Progenitor cell of endocrine pancreas (in vitro differentiated cells): ENCODE data around the gene ACY1. TPM values are rescaled to one million over a fixed set of nuclear protein-coding genes. Genes with fewer than 3 reads are reported as not detected.

ENCODE experiments used
- DNase-seq: peaks from one replicate; pipeline ENCODE4 v3.0.0; 2021; ENCODE audit warnings: low spot score; ENCODE audit not compliant: unreplicated experiment
- H3K27ac Mint-ChIP-seq: 2 replicates; pipeline ENCODE4 v1.8.0; 2021; ENCODE audit warnings: mild to moderate bottlenecking, moderate library complexity, mixed read lengths
- H3K27me3 Mint-ChIP-seq: 2 replicates; pipeline ENCODE4 v1.8.0; 2021; ENCODE audit warnings: mixed read lengths
- H3K36me3 Mint-ChIP-seq: 2 replicates; pipeline ENCODE4 v1.8.0; 2022; ENCODE audit warnings: mixed read lengths; ENCODE audit not compliant: insufficient read depth
- H3K4me1 Mint-ChIP-seq: 2 replicates; pipeline ENCODE4 v1.8.0; 2021; ENCODE audit warnings: low read depth, mixed read lengths
- H3K4me3 Mint-ChIP-seq: 2 replicates; pipeline ENCODE4 v1.8.0; 2021; ENCODE audit warnings: low read depth, mild to moderate bottlenecking, moderate library complexity, mixed read lengths
- H3K9me3 Mint-ChIP-seq: 2 replicates; pipeline ENCODE4 v1.8.0; 2021; ENCODE audit warnings: low read depth, mixed read lengths
- CTCF ChIP-seq: fragments of 200-600 bp; sonication (generic); IDR thresholded peaks from one replicate; pipeline ENCODE4 v1.5.0; 2021; ENCODE audit warnings: antibody characterized with exemption, mild to moderate bottlenecking; ENCODE audit not compliant: unreplicated experiment
- total RNA-seq: library from RNA; stranded (reverse); gene quantifications from 2 replicates; pipeline ENCODE4 v1.2.1, GENCODE V29; 2021

ACY1 gene
- total RNA-seq, 1 donor from 2014 or later, result 38.0 TPM

DNA sequence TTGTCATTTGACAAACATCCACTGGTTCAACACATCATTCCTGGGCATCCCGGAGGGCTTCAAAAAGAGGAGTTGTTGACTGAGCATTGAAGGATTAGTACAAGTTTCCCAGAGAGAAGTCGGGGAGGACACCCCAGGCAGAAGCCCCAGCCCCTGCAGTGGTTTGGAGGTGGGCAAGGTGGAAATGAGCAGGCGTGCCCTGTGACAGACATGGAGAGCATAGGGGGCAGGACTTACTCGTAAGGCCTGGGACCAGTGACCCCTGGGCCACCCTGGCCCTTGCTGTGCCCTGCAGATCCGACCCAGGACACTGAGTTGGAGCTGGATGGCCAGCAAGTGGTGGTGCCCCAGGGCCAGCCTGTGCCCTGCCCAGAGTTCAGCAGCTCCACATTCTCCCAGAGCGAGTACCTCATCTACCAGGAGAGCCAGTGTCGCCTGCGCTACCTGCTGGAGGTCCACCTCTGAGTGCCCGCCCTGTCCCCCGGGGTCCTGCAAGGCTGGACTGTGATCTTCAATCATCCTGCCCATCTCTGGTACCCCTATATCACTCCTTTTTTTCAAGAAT lies 35.2 kb upstream of the ACY1 start:
- no peak for TF ChIP-seq CTCF
- Mint-ChIP-seq H3K27ac (no peak overlapping the region), H3K4me3 (no peak overlapping the region), H3K36me3 (no peaks in the 10 kb centered on the region), H3K27me3 (peaks cover 22% of the 10 kb centered on the region), H3K9me3 (no peaks in the 10 kb centered on the region), H3K4me1 (no peaks in the 10 kb centered on the region)
- no peak for DNase-seq

DNA sequence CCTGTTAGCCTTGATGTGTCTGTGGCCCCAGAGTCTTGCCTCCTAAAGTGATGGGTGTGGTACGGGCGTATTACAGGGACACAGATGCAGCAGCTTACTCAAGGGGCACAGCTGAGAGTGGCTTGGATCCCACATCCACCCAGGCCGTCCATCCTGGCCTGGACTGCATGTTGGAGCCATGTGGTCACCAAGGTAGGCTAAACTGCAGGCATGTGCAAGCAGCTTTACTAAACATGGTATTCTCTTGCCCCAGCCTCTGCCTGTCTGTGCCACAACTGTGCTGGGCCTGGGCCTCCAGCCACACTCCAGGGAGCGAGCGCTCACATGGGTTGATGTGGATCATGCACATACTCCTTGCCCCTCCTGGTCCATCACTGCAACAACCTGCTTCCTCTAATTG lies 34.2 kb upstream of the ACY1 start:
- Mint-ChIP-seq H3K4me1 (no peaks in the 10 kb centered on the region), H3K4me3 (no peak overlapping the region), H3K27ac (no peak overlapping the region), H3K36me3 (no peaks in the 10 kb centered on the region), H3K9me3 (no peaks in the 10 kb centered on the region), H3K27me3 (peaks cover 32% of the 10 kb centered on the region)
- DNase-seq, result no peak
- TF ChIP-seq CTCF, result no peak

- H3K27ac Mint-ChIP-seq, result no peak overlapping the region
- H3K27me3 Mint-ChIP-seq, result peaks cover 43% of the 10 kb centered on the region
- no peaks in the 10 kb centered on the region for H3K36me3 Mint-ChIP-seq
- no peak overlapping the region for H3K4me3 Mint-ChIP-seq
- no peak for TF ChIP-seq CTCF
- no peaks in the 10 kb centered on the region for H3K4me1 Mint-ChIP-seq
- H3K9me3 Mint-ChIP-seq, result no peaks in the 10 kb centered on the region
- DNase-seq, result no peak
These were observed 32.4 kb upstream of the ACY1 start for GRCh38 chr3:51950899-51951298.

DNA sequence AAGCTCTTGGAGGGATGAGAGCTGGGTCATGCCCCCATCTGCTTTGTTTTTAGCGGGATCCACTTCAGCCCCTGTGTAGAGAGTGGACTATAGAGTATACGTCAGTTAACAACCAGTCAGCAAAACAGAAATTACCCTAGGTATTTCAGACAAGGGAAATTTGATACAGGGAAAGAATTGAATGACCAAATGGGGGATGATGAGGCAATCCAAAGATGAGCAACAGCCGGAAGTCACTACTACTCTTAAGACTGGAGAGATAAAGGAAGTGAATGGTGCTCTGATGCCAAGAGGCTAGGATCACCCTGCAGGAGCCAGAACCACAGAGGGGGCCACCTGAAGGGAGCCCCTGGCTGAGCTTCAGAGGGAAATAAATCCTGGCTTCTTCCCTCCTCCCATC lies 29.9 kb upstream of the ACY1 start:
- no peak for DNase-seq
- H3K27me3 Mint-ChIP-seq, result peaks cover 43% of the 10 kb centered on the region
- no peaks in the 10 kb centered on the region for H3K4me1 Mint-ChIP-seq
- H3K9me3 Mint-ChIP-seq, result no peaks in the 10 kb centered on the region
- no peak for TF ChIP-seq CTCF
- no peak overlapping the region for H3K27ac Mint-ChIP-seq
- no peak overlapping the region for H3K4me3 Mint-ChIP-seq
- peaks cover 3% of the 10 kb centered on the region for H3K36me3 Mint-ChIP-seq

DNA sequence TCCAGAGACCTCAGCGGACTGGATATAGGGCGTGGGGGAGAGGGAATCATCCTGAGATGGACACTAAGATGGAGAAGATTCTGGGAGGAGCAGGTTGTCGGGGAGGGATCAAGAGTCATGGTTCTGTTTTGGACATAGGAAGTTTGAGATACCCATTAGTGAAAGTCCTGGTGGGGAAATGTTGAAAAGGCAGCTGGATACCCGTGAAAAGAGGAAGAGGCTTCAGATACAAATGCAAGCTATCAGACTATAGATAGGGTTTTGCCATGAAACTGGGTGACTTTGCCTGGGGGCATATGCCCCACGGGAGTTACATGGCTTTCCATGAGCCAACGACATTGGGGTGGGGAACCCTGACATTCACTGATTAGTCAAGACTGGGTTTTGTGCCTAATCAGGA lies 29.2 kb upstream of the ACY1 start:
- Mint-ChIP-seq H3K4me1 (no peaks in the 10 kb centered on the region), H3K4me3 (no peak overlapping the region), H3K27ac (no peak overlapping the region), H3K27me3 (peaks cover 43% of the 10 kb centered on the region), H3K9me3 (no peaks in the 10 kb centered on the region), H3K36me3 (peaks cover 3% of the 10 kb centered on the region)
- TF ChIP-seq CTCF, result no peak
- no peak for DNase-seq
